NCI-H2227 treated with DMSO at 0.1 percent for 48 hours (cell line): ENCODE measurements around the gene TLX2.
A peak's percentile ranks its signal among the peaks of the same experiment; 100 is the strongest.
"Not testable (repeated sequence)": the region's sequence is repeated elsewhere in the genome, so short reads cannot be mapped to it uniquely, and the experiment has no call there.

Experiments used
- DNase-seq: peaks from one replicate; lab custom pipeline; 2025; lab: John Stamatoyannopoulos, UW

The TLX2 gene

DNA sequence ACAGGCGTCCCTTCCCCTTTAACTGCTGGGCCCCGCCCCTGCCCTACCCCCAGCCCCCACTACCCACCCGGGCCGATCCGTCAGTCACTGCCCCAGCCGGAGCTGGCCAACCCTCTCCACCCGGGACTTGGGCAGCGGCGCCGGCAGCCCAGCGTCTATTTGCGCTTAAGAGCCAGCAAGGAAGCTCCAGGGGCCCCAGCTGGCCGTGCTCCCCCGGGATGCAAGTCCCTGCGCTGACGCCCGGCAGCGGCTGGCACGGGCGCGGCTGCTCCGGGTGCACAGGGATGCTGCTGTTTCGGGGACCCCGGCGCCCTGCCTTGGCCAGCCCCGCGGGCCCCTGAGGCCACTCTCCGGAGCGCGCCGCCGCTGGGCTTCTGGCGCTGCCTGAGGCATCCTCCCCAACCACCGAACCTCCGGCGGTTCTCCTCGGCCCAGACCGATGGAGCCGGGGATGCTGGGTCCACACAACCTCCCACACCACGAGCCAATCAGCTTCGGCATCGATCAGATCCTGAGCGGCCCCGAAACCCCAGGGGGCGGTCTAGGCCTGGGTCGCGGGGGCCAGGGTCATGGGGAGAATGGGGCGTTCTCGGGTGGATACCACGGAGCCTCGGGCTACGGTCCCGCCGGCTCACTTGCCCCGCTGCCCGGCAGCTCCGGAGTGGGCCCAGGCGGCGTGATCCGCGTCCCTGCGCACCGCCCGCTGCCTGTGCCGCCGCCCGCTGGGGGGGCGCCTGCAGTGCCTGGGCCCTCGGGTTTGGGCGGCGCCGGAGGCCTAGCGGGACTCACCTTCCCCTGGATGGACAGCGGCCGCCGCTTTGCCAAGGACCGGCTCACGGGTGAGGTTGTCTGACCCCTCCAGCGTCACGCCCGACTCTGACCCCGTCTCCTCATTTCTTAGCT, at the start of gene TLX2:
TSS of gene TLX2 (plus strand) at position 83 of the 903 bp plus-strand sequence. CDS start at position 440, 357 bp downstream.
- DNase-seq = peak; percentile 48

- DNase-seq = not testable (repeated sequence)
Observed at GRCh38 chr2:74470742-74471141, 43.5 kb upstream of the TLX2 start.

DNA sequence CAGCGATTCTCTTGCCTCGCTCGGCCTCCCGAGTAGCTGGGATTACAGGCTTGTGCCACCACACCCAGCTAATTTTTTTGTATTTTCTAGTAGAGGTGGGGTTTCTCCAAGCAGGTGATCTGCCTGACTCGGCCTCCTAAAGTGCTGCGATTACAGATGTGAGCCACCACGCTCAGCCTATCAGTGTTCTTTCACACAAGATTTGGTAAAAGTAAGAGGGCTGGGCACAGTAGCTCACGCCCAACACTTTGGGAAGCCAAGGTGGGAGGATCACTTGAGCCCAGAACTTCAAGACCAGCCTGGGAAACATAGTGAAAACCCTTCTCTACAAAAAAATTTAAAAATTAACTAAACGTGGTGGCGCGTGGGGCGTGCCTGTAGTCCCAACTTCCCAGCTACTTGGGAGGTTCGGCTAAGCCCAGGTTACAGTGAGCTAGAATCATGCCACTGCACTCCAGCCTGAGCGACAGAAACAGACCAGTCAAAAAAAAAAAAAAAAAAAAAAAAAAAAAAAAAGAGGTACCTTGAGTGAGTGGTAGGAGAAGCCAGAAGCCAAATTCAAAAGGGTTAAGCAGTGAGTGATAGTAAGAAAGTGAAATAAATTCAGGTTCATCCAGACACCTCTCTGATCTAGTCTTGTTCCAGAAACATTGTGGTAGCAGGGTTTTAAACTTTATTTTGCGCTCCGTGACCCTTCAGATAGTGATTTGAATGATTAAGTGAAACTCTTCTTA, 42.8 kb upstream of the TLX2 start:
- no peak for DNase-seq

GRCh38 chr2:74472086-74472944, 41.9 kb upstream of the TLX2 start, which contains the start of gene MRPL53:
MRPL53 (minus strand) TSS chr2:74472680; CDS start chr2:74472660, 20 bp downstream.
- peak; percentile 87 for DNase-seq

GRCh38 chr2:74472945-74473258, 41.3 kb upstream of the TLX2 start:
- DNase-seq = peak; percentile 73

DNA sequence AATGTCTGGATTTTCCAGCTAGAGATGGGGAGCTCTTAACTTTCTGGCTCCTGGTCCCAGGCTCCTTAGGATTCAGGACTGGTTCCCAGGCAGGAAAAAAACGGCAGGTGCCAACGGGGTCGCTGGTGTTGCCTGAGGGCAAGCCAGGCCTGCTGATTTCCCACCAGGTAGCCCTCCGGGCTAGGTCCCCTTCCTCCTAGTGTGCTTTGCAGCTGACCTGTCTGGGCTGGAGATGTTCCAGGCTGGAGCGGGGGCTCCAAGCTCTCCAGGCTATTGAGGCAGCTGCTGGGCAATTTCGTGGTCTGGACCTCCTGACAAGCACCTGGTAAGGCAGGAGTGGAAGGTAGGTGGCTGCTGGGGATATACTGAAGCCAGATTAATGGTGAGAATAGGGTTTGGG, 39.8 kb upstream of the TLX2 start:
- no peak for DNase-seq

DNA sequence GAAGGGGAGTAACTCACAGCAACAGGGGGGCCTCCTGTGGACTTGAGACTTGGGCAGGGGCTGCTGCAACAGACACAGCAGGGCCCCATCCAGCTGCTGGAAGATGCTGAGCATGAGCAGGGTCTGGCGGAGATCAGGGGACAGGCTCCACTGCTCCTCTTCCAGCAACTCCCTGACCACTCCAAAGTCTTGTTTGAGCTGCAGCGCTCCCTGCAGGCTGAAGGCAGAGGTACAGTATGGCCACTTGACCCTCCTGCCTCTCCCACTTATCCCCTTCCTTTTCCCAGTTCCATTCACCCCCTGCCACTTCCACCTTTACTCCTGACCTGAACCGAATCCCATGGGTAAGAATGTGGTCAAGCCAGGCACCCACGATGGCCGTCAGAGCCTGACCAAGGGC, 39.4 kb upstream of the TLX2 start:
- no peak for DNase-seq

GRCh38 chr2:74481431-74481830, 32.8 kb upstream of the TLX2 start:
- DNase-seq = no peak

DNA sequence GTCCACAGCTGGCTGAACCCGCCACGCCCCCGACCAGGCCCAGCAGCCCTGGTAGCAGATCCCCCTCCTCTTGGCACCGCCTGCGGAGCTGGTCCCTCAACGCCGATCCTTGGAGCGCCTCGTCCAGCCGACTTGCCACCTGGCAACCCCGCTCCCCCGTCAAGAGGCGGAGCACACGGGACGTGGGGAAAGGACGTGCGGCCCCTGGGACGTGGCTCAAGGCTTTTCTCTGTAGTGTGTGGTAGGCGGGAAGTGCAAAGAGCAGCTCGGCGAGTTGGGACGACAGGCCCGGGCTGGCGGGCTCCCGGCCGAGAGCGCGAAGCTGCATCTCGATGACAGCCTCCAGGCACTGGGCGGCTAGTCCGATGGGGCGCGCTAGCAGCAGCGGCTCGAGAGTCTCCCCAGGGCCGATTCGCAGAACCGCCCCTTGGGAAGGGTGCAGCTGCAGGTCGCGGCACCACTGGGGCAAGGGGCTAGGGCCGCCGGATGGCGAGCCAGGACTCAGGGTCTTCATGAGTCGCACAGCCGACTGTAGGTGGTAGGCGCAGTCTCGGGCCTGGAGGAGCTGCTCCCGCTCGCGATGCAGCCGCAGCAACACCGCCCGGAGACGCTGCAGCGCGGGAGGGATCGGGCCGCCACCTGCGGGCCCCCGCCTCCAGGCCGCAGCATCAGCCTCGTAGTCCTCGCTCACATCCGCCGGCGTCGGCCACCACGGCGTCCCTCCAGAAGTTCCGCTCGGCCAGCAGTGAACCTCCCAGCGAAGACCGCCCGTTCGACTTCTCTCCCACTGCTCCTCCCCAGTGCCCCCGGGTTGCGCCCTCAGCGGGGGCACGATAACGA, 32.1 kb upstream of the TLX2 start:
- DNase-seq = peak; percentile 64

DNA sequence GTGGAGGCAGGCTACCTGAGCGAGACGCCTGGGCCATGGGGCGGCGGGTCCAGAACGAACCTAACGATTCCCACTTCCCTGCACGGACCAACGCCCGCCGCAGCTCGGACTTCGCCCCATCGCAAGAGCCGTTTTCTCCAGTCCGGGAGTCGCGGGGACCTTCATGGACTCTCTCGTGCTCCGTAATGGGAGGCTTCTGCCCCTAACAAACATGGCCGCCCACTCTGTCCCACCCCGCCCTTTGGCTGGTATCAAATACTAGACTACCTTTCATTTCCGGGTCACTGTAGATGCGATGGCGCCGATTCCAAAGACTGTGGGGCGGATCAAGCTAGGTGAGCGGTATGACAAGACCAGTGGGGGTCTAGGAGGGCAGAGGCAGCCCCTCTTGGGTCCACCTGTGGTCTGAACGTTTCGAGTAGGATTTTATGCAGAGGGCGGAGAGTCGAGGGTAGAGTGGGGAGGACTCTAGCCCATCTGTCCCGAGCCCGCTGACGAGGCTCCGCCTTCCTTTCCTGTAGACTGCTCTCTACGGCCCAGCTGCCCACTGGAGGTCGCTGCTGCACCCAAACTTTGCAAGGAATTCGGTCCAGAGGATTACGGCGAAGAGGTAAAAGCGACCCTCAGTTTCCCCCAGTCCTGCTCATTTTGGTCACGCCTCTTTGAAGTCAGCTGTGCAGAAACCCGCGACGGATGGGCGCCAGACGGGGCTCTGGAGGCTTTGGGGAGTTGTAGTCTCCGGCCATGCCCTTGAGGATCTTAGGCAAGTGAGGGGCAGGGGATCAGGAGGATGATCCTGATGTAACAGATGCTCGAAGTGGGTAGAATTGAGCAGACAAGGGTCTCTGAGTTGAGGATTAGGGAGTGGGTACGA, 31.2 kb upstream of the TLX2 start, which contains the start of the genes CCDC142 and TTC31:
TSS of gene CCDC142 (minus strand) at position 198 of the 874 bp plus-strand sequence. CDS start at position 37, 161 bp downstream.
TSS of gene TTC31 (plus strand) at position 281 of the 874 bp plus-strand sequence. CDS start at position 296, 15 bp downstream.
- peak; percentile 99 for DNase-seq

- DNase-seq = not testable (repeated sequence)
Observed at GRCh38 chr2:74483675-74484164, 30.5 kb upstream of the TLX2 start.

DNA sequence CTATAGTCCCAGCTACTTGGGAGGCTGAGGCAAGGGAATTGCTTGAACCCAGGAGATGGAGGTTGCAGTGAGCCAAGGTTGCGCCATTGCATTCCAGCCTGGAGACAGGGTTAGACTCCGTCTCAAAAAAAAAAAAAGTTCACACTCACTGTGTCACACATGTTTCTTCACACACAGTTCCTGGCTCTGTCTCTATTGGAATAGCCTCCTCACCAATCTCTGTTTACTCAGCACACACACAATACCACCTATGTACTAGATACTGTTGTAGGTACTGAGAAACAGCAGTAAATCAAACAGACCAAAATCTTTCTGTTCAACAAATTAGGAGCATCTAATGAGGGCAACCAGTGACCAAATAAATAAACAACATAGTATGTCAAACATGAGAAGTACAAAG, 28.1 kb upstream of the TLX2 start:
- DNase-seq = no peak

- no peak for DNase-seq
Observed at GRCh38 chr2:74488643-74489481, 25.4 kb upstream of the TLX2 start.

DNA sequence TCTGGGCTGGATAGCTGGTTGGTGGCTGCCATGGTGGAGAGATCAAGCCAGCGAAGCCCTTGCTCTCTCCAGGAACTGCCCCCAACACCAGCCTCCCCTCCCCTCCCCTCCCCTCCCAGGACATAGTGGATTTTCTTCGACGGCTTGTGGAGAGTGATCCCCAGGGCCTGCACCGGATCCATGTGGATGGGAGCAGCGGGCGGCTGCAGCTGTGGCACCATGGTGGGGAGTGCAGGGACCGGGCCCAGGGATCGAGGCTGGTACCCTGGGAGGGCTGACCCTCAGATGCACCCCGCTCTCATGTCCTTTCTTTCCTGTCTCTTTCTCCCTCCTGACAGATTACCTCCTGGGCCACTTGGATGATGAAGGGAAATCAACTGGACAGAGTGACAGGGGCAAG, 24.3 kb upstream of the TLX2 start:
- no peak for DNase-seq

DNA sequence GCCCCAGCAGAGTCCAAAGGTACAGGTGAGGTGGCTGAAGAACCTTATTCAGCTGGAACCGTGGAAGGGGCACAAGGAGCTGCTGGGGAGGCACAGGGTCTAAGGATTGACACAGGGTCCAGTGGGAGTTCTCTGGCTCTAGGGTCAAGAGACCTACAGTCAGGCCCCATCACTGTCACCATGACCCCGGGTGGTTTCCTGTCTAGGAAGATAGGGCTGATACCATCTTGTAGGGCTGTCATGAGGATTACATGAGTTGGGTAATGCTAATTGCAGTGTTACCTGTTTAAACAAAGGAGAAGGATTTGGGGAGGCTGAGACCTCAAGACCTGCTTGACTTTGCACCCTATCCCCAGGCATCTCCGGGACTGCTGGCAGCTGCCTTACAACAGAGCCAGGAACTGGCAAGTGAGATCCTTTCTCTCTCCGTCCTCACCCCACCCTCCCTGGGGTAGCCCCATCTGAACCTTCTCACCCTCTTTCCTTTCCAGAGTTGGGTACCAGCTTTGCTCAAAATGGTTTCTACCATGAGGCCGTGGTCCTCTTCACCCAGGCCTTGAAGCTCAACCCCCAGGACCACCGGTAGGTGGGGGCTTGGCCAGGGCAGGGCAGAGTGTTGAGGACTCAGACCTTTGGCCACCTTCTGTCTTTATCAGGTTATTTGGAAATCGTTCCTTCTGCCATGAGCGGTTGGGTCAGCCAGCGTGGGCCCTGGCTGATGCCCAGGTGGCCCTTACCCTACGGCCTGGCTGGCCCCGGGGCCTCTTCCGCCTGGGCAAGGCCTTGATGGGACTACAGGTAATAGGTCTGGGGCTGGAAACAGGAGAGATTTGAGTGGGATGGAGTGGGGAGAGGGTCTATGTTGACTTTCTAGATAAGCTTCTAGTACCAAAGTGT, 22.4 kb upstream of the TLX2 start:
- no peak for DNase-seq

DNA sequence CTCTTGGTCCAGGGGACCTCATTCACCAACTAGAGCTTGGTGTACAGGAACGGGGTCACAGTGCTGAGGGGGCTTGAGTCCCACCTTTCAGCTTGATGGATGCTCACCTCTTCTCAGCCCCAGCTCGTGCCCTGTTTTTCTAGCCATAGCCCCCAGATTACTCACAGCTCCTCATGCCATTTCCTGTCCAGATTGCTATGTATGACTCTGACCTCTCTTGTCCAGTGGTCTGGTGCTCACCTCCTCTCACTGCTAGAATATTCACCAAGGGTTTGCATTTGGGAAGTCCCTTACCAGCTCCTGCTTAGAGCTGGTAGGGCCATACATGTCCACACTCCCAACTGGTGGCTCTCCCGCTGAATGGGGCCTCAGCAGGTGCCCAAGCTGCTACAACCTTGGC, 20.7 kb upstream of the TLX2 start:
- DNase-seq = no peak

- no peak for DNase-seq
Observed at GRCh38 chr2:74495440-74495839, 18.8 kb upstream of the TLX2 start.
